Prostate gland (tissue), 2 donors: ENCODE data around the gene FTSJ3.
"Not testable (repeated sequence)": the region's sequence is repeated elsewhere in the genome, so short reads cannot be mapped to it uniquely, and the experiment has no call there.

Source experiments
- CTCF ChIP-seq, 4 experiments: fragments of 200-600 bp in 2 of 4; fragments of 450-650 bp in 2 of 4; sonication (generic) in 2 of 4; IDR thresholded peaks; 1 replicate in 3 of 4; 2 replicates in 1 of 4; pipeline ENCODE4 v1.5.1; 2016 to 2019; ENCODE audit warnings: antibody characterized with exemption in 4 of 4, mild to moderate bottlenecking in 2 of 4, moderate library complexity in 2 of 4
- POLR2A ChIP-seq: fragments of 450-650 bp; IDR thresholded peaks from one replicate; pipeline ENCODE4 v1.6.1; 2016; ENCODE audit warnings: antibody characterized with exemption, mild to moderate bottlenecking
- POLR2AphosphoS5 ChIP-seq: sonication (generic); formaldehyde crosslinking; IDR thresholded peaks from one replicate; pipeline ENCODE4 v1.6.1; 2017; ENCODE audit warnings: antibody characterized with exemption

DNA sequence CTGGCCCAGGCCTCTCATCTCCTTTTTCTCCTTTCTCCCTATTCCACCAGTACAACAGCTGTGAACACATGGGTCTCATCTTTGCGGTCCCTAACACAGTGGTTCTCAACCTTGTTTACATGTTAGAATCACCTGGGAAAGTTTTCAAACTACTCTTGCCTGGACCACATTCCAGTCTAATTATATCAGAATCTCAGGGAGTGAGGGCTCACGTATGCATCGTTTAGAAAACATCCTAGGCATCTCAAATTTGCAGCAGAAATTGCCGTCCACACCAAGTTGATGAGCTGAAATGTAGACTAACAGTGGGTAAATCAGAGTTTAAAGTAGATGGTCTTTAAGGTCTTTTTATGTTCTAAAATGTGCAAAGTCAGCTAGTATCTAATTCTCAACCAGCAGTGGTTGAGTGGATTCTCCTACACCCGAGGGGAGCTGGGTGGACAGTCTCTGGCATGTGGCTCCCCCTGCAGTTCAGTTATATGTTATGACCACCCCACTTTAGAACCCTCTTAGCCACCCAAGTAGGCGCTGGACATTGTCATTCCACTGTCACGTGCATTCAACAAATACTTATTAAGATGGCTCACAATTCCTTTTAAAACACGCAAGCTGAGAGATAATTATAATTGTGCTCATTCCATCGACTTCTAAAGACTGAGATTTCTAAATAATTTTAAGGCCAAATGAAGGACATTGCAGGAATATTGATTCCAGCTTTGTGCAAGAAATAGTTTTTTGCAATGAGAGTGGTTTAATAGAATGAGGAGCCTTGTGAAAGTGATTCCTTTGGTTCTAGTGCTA is 42.2 kb upstream of the FTSJ3 start:
- not testable (repeated sequence) for TF ChIP-seq CTCF (IDR thresholded peaks at IDR 0.05); POLR2A; POLR2AphosphoS5
